ENCODE results near the gene LOX. TPM values are rescaled to one million over a fixed set of nuclear protein-coding genes. Genes with fewer than 3 reads are reported as not detected.

The LOX gene
- total RNA-seq, 2 experiments from 2014 or later: not detected

DNA sequence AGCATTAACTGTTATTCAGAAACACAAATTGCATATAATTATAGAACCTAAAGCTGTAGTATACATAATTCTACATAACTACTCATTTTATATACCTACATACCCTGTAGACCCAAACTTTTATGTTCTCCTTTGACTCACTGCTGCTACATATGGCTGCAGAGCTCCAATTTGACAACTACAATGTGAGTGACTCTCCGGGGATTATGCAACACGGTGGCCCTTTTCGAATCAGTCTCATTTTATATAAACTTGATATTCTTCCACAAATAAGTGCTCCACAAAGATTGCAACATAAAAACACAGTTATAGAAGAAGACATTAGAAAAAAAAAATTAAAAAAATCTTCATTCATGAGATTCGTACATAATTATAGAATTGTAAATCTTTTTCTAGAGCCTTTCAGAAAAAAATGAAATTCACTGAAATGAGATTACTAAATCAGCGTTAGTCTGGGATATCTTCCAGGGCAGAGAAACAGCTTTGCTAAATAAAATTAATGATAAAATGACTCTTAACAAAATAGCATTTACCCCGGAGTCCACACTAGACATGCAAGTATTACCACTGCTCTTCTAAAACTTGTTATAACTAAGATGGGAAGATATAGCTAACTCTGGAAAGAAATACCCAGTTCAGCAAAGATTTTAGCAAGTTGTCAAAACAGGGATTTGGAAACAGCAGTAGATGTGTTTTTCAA, 63.7 kb downstream of the LOX start:
- ATAC-seq: no peak
- TF ChIP-seq, protein P1, sequence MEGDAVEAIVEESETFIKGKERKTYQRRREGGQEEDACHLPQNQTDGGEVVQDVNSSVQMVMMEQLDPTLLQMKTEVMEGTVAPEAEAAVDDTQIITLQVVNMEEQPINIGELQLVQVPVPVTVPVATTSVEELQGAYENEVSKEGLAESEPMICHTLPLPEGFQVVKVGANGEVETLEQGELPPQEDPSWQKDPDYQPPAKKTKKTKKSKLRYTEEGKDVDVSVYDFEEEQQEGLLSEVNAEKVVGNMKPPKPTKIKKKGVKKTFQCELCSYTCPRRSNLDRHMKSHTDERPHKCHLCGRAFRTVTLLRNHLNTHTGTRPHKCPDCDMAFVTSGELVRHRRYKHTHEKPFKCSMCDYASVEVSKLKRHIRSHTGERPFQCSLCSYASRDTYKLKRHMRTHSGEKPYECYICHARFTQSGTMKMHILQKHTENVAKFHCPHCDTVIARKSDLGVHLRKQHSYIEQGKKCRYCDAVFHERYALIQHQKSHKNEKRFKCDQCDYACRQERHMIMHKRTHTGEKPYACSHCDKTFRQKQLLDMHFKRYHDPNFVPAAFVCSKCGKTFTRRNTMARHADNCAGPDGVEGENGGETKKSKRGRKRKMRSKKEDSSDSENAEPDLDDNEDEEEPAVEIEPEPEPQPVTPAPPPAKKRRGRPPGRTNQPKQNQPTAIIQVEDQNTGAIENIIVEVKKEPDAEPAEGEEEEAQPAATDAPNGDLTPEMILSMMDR (IDR thresholded peaks at IDR 0.05): no peak
- no peak for DNase-seq
- H3K4me3 Mint-ChIP-seq: no peak overlapping the region
- no peaks in the 10 kb centered on the region for H3K27me3 Mint-ChIP-seq
- ChIA-PET POLR2A (no interaction called here), CTCF (no interaction called here)
- H3K4me1 Mint-ChIP-seq (ENCODE audit: low read depth): peaks cover 18% of the 10 kb centered on the region
- no peak overlapping the region for H3K27ac Mint-ChIP-seq
- intact Hi-C loops (cut with micrococcal nuclease): no loop called here
- peaks cover 11% of the 10 kb centered on the region for H3K36me3 Mint-ChIP-seq (ENCODE audit: low read depth)
- H3K9me3 Mint-ChIP-seq: no peaks in the 10 kb centered on the region

Other genes starting within 250 kb of the LOX start
- gene FTMT, start 226.4 kb downstream of the LOX start, total RNA-seq: not detected
- gene SRFBP1, start 116.3 kb downstream of the LOX start, total RNA-seq: 10 to 100 TPM; 13.0 to 13.2 TPM
- gene ZNF474, start 51.3 kb upstream of the LOX start, total RNA-seq: not detected
- gene SNCAIP, start 234.0 kb upstream of the LOX start, total RNA-seq: not detected

Data from activated CD8-positive, alpha-beta T cell treated with anti-CD3 and anti-CD28 coated beads for 36 hours (primary cell).